HPDE6-E6E7 (cell line): ENCODE data around the gene ACAP2.
"Not testable (repeated sequence)": the region's sequence is repeated elsewhere in the genome, so short reads cannot be mapped to it uniquely, and the experiment has no call there.

Experiments
- DNase-seq: peaks from one replicate; pipeline ENCODE4 v3.0.0; 2011; ENCODE audit warnings: missing footprints; ENCODE audit errors: extremely low spot score

Gene ACAP2, protein sequence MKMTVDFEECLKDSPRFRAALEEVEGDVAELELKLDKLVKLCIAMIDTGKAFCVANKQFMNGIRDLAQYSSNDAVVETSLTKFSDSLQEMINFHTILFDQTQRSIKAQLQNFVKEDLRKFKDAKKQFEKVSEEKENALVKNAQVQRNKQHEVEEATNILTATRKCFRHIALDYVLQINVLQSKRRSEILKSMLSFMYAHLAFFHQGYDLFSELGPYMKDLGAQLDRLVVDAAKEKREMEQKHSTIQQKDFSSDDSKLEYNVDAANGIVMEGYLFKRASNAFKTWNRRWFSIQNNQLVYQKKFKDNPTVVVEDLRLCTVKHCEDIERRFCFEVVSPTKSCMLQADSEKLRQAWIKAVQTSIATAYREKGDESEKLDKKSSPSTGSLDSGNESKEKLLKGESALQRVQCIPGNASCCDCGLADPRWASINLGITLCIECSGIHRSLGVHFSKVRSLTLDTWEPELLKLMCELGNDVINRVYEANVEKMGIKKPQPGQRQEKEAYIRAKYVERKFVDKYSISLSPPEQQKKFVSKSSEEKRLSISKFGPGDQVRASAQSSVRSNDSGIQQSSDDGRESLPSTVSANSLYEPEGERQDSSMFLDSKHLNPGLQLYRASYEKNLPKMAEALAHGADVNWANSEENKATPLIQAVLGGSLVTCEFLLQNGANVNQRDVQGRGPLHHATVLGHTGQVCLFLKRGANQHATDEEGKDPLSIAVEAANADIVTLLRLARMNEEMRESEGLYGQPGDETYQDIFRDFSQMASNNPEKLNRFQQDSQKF

DNA sequence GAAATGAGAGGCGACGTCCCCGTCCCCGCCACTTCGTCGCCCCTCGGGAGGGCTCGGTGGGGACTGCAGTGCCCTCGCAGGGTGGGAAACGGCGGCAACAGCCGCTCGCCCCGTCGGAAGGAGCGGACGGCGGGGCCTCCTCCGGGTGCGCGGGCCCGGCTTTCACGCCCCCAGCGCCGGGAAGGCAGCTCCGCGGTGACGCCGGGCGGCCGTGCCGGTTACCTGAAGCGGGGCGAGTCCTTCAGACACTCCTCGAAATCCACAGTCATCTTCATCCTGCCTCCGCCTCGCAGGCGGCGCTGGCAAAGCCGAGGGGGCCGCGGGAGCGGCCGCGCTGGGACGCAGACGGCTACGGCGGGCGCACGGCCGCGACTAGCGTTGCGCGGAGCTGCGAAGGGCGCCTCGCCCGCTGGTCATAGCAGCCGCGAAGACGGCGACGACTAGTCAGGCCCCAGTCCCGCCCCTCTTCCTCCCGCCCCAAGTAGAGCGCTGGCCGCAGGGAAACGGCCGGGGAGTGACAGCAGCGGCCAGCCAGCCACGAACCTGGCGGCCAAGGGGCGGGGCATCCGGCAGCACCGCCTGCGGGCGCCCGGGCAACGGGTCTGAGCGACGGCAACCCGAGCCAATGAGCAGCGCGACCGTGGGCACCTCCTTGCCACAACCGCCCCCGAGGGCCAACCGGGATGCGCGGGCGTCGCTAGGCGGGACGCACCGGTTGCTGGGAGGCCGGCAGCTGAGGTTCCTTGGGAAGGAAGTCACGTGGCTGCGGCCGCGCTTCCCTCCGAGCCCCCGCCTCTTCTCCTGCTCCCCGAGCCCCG lies at the start of gene ACAP2:
ACAP2 (minus strand) TSS at position 448 of the 818 bp plus-strand sequence; CDS start at position 275, 173 bp downstream.
- peak; percentile 100 for DNase-seq

DNA sequence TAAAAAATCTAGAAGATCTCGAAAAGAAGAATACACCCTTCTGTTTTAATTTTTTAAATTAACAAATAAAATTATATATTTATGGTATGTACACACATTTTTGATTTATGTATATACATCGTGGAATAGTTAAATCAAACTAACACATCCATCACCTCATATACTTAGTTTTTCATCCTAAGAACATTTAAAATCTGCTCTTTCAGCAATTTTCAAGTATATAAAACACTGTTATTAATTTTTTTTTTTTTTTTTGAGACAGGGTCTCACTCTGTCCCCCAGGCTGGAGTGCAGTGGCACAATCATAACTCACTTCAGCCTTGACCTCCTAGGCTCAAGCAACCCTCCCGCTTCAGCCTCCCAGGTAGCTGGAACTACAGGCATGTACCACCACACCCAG lies 32.8 kb upstream of the ACAP2 start:
- no peak for DNase-seq

- DNase-seq, result not testable (repeated sequence)
Measured at GRCh38 chr3:195475116-195475515, 32.3 kb upstream of the ACAP2 start.

DNA sequence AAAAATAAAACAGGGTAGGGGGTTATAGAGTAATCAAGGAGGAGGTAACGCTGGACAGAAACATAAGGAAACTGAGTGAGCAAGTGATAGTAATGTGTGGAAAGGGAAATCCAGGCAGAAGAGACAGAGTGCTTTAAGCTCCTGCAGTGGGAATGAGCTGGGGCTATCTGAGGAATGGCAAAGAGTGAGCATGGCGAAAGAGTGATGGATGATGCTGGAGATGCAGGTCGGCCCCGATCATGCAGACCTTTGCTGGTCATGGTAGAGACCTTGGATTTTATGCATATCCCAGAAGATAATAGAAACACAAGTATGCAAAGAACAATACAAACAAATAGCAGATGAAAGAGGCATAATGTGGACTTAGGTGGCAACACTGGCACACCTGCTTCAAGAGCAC lies 26.0 kb upstream of the ACAP2 start:
- DNase-seq, result no peak

DNA sequence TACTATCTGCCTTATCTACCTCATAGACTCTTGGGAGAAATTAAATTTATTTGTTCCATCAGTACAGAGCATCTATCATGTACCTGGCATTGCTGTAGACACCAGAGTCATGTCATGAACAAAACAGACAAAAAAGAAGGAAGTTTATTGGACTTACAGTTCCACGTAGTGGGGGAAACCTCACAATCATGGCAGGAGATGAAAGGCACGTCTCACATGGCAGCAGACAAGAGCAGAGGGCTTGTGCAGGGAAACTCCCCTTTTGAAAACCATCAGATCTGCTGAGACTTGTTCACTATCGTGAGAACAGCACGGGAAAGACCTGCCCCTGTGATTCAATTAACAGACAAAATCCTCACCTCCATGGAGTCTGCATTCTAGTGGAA lies 25.6 kb upstream of the ACAP2 start:
- no peak for DNase-seq

- no peak for DNase-seq
Measured at GRCh38 chr3:195467641-195468390, 25.0 kb upstream of the ACAP2 start.

DNA sequence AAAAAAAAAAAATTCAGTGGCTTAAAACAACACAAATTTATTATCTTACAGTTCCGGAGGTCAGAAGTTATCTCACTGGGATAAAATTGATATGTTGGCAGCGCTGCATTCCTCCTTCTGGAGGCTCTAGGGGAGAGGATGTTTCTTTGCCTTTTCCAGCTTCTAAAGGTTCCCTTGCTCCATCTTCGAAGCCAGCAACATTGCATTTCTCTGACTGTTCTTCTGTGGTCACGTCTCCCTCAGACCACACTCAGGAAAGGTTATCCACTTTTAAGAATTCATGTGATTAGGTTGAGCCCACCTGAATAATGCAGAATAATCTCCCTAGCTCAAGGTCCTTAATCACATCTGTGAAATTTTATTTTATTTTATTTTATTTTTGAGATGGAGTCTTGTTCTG lies 23.4 kb upstream of the ACAP2 start:
- DNase-seq, result no peak

GRCh38 chr3:195462922-195463321 lies 20.1 kb upstream of the ACAP2 start:
- not testable (repeated sequence) for DNase-seq

DNA sequence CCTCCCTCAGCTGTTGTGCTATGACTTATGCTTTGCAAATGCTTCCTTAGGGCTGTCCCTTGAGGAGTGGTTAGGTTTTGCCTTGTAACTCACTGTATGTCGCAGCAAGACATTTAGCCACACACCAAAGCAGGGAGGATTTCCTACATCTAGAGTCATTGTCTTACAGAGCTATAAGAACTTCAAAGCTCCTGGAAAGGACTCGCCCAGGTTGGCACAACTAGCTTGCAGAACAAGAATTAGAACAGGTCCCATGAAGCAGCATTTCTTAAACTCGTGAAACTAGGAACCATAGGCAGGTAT lies 19.4 kb upstream of the ACAP2 start:
- no peak for DNase-seq

DNA sequence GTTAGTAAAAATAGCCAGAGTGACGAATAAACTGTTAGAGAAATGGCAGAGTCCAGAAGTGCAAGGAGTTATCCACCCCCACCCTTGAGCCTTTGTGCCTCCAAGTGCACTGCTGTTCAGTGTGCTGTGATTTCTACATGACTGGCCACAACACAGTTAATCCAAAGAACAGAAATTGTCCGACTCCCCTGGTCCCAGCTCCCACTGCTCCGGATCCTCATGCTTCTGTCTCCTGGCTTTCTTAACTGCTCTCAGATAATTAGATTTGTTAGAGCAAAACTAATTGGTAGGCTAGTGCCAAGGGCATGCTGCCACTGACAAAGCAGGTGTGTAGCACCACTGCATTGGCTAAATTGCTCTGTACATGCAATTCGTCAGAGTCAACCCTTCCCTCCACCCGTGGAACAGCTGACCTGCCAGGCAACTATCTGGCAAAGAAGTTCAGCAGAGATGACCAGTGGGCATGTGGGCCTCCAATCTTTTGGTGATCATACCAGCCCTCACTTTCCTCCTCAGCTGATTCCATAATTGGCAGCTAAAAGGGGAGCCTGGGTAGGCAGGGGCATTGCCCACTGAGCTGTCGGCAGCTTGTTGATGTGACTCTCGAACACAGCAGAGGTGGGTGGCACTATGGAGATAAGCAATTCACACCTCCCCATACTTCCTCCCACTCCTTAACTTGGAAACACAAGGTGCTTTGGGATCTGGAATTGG lies 18.9 kb upstream of the ACAP2 start:
- DNase-seq, result no peak

DNA sequence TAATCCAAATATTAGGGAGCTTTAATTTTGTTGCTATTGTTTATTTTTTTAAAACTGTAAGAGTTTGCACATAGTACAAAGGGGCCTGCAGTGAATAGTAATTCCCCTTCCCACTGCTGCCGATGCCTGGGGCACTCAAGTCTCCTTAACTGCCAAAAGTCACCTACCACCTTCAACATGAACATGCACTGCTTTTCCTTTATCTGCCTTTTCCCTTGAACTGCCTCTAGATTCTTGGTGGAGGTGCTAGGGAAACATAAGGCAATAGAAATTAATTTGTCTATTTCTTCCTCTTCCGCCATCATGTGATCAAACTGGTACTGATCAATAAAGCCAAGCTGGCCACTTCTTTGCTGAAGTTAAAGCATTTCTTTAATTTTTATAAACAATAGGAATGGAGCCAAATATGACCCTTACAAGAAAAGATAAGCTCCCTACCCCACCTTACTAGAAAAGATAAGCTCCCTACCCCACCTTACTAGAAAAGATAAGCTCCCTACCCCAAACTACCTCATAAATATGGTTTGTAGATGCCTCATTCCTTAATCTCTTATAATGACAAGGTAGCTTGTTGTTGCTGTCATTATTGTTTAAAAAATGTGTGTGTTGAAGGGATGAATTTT lies 17.4 kb upstream of the ACAP2 start:
- no peak for DNase-seq

GRCh38 chr3:195458316-195458717 lies 15.5 kb upstream of the ACAP2 start:
- DNase-seq, result no peak

DNA sequence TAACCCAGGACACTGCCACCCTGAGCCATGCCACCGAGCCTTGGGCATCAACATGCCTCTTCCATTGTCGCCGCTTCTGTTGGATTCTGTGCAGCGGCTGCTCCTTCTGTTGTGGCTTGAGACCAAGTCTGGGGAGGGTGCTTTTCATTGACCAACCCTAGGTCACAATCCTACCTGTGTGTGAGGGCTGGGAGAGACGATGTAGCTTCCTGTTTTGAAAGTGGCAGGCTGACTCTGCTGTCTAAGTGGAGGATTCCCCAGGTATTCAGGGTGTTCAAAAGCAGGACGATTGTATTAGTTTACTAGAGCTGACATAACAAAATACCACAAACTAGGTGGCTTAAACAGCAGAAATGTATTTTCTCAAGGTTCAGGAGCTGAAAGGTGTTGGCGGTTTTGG lies 13.0 kb upstream of the ACAP2 start:
- DNase-seq, result no peak

- DNase-seq, result no peak
Measured at GRCh38 chr3:195453236-195453635, 10.4 kb upstream of the ACAP2 start.

DNA sequence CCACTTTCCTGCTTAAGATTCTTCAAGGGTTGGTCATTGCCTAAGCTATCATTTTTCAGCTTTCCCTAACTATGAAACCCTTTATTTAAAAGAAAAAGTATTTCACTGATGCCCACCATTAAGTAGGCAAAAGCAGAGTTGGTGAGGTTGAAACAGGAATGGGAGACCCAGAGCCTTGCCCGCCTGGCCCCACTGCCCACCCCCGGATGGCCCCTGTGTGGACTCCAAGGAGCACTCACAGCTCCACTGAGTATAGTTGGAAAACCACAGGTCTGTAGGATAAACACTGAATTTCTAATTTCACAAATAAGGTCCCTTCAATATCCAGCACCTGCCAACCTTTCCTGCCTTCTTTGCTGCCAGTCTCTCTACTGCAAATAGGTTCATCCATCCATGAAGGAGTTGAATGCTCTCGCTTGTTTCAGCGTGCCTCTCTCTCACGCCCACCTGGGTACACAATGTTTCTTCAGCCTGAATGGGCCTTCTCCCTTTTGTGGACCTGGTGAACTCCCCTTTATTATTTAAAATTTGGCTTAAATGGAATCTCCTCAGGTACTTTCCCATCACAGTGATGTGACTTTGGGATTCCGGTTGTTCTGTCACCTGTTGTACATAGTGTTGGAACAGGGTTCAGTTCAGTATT lies 8.7 kb upstream of the ACAP2 start:
- DNase-seq, result no peak

GRCh38 chr3:195450731-195451229 lies 8.0 kb upstream of the ACAP2 start:
- DNase-seq, result no peak

DNA sequence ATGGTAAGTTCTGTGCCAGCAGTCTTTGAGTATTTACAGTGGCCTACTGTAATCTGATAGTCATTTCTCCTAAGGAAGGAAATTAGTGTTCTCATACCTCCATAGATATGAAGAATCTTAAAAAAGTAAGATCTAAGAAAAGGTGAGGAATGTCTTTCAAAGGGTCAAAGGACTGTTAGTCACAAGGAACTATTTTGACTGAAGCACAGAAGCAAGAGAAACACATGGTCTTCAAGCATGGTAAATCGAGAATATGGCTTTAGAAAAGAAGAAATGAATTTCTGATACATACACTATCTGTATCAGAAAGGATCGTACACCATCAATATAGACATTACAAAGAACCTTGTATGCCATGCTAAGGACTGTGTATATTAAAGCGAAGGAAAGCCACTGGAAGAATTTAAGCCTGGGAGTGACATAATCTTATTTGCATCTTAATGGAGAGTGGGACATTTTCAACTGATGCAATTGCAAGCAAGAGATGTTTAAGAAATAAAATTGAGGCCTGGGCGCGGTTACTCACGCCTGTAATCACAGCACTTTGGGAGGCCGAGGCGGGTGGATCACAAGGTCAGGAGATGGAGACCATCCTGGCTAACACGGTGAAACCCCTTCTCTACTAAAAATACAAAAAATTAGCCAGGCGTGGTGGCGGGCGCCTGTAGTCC lies 5.5 kb upstream of the ACAP2 start:
- no peak for DNase-seq

- DNase-seq, result no peak
Measured at GRCh38 chr3:195447201-195447600, 4.4 kb upstream of the ACAP2 start.

DNA sequence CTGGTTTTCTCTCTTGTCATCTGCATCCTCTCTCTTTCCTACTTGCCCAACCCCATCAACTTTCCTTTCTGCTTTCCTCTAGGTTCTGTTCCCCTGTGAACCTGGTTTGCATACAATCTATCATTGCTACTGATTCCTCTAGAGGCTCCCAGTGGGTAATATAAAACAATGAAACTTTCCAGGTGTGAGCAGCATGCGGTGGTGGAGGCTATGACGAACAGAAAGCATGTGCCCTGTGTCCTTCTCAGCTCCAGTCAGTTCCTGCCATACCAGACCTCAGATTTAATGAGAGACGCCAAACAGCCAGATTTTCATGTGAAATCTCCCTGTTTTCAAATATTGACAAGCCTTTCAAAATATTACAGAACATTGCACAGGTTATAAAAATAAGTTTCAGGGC lies 3.5 kb upstream of the ACAP2 start:
- no peak for DNase-seq
